ENCODE measurements around the gene ETFA.
A peak's percentile ranks its signal among the peaks of the same experiment; 100 is the strongest.

The ETFA gene

DNA sequence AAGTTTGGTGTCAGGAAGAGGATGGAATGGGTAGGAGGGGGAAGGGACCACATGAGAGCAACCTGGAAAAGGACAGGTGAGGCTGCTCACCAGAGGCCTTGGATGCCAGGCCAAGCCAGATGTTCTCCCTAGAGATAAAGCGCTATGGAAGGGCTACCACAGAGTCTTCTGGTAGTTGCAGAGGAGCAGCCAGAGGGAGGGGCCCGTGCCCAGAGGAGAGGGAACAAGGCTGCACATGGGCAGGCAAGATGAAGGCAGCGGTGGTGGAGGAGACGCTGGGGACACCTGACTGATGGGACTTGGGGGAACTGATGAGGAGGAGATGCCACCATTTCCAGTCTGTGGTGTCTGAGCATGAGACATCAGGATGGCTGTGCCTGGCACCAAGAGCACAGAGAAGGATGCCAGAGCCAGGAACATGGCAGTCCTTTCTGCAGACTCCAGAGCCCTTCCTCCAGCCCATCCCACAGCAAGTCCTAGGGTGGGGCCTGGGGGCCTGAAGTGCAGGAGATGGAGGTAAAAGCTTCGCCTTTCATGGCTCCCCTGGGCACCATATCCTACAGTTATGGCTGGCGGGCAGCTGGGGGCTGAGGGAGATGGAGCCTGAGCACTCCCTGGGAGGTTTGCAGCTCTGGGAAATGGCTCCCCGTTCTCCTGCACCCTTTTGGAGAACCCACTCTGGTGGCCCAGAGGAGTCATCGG lies 103.0 kb downstream of the ETFA start (continued):
- TF ChIP-seq, protein P1, sequence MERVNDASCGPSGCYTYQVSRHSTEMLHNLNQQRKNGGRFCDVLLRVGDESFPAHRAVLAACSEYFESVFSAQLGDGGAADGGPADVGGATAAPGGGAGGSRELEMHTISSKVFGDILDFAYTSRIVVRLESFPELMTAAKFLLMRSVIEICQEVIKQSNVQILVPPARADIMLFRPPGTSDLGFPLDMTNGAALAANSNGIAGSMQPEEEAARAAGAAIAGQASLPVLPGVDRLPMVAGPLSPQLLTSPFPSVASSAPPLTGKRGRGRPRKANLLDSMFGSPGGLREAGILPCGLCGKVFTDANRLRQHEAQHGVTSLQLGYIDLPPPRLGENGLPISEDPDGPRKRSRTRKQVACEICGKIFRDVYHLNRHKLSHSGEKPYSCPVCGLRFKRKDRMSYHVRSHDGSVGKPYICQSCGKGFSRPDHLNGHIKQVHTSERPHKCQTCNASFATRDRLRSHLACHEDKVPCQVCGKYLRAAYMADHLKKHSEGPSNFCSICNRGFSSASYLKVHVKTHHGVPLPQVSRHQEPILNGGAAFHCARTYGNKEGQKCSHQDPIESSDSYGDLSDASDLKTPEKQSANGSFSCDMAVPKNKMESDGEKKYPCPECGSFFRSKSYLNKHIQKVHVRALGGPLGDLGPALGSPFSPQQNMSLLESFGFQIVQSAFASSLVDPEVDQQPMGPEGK (CRISPR knock-in tag; IDR thresholded peaks at IDR 0.05; ENCODE audit: borderline replicate concordance), result no peak
- no peak for TF ChIP-seq TOX (CRISPR knock-in tag; IDR thresholded peaks at IDR 0.05; ENCODE audit: borderline replicate concordance)
- TF ChIP-seq ZFP3 (CRISPR knock-in tag; IDR thresholded peaks at IDR 0.05), result no peak
- no peak for TF ChIP-seq GLIS3 (CRISPR knock-in tag; IDR thresholded peaks at IDR 0.05)

DNA sequence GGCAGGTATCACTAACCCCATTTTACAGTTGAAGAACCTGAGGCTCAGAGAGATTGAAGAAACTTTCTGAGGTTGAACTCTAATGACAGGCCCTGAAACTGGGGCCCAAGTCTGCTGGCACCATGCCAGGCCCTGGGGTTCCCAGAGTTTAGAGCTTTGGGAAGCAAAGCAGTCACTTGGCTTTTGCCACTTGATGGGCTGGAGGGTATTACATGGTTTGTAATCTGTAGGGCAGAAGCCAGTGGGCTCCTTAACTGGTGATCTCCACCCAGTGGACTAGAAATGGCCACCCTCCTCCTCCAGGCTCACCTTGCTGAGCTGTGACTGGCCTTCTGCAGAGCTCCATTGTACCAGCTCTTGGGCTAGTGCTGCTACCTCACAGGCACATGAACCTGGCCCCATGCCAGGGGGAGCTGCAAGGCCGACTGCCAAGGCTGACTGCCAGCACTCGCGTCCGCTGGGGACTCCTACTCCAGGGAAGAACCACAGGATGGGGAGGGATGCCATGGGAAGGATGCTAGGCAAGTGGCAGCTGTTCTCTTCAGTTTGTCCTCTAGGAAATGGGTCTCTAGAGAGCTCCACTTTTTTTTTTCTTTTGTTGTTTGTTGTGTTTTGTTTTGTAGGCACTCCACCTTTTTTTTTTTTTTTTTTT lies 104.8 kb downstream of the ETFA start:
- TF ChIP-seq ZC3H10 (CRISPR knock-in tag; IDR thresholded peaks at IDR 0.05) (no peak), ZNF565 (CRISPR knock-in tag; conservative IDR thresholded peaks at IDR 0.05; ENCODE audit: low read depth) (no peak), SNAI2 (CRISPR knock-in tag; IDR thresholded peaks at IDR 0.05) (no peak), ZNF70 (CRISPR knock-in tag; IDR thresholded peaks at IDR 0.05) (no peak), RARB (CRISPR knock-in tag; IDR thresholded peaks at IDR 0.05) (no peak), ISL1 (CRISPR knock-in tag; IDR thresholded peaks at IDR 0.05) (peak; percentile 10; the same call in 1 of the 2 replicates), ZFP3 (CRISPR knock-in tag; IDR thresholded peaks at IDR 0.05) (peak; percentile 19; the same call in 1 of the 2 replicates), ZFP30 (CRISPR knock-in tag; IDR thresholded peaks at IDR 0.05) (no peak)
- peak; percentile 87 for ATAC-seq

DNA sequence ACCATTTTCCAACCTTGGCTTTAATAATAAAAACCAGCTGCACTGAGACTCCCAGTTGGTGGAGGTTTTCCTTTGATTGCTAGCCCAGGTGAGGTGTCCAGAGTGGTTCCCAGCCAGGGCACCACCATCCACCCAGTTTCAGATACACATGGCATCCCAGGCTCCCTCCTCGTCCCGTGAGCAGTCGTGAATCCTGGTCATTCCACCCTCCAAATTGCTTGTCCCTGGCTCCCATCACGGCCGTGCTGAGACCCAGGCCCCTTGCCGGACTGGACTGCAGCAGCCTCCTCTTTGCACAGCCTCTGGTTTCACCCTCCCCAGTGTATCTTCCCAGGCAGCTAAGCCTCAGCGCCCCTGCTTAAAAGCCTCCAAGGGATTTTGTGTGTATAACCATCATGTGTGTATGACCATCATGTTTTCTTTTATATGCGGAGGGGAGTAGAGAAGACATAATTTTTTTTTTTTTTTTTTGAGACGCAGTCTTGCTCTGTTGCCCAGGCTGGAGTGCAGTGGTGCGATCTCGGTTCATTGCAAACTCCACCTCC lies 106.3 kb downstream of the ETFA start:
- TF ChIP-seq TOX (CRISPR knock-in tag; IDR thresholded peaks at IDR 0.05; ENCODE audit: borderline replicate concordance) (no peak), SNAI2 (CRISPR knock-in tag; IDR thresholded peaks at IDR 0.05) (no peak), PPARA (CRISPR knock-in tag; IDR thresholded peaks at IDR 0.05; ENCODE audit: borderline replicate concordance) (no peak), ESRRG (CRISPR knock-in tag; IDR thresholded peaks at IDR 0.05) (no peak), TCF4 (CRISPR knock-in tag; IDR thresholded peaks at IDR 0.05; ENCODE audit: borderline replicate concordance) (no peak), BACH2 (CRISPR knock-in tag; IDR thresholded peaks at IDR 0.05; ENCODE audit: borderline replicate concordance) (no peak)
- TF ChIP-seq, protein P2, sequence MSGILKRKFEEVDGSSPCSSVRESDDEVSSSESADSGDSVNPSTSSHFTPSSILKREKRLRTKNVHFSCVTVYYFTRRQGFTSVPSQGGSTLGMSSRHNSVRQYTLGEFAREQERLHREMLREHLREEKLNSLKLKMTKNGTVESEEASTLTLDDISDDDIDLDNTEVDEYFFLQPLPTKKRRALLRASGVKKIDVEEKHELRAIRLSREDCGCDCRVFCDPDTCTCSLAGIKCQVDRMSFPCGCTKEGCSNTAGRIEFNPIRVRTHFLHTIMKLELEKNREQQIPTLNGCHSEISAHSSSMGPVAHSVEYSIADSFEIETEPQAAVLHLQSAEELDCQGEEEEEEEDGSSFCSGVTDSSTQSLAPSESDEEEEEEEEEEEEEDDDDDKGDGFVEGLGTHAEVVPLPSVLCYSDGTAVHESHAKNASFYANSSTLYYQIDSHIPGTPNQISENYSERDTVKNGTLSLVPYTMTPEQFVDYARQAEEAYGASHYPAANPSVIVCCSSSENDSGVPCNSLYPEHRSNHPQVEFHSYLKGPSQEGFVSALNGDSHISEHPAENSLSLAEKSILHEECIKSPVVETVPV (CRISPR knock-in tag; IDR thresholded peaks at IDR 0.05), result no peak
- TF ChIP-seq, protein P3, sequence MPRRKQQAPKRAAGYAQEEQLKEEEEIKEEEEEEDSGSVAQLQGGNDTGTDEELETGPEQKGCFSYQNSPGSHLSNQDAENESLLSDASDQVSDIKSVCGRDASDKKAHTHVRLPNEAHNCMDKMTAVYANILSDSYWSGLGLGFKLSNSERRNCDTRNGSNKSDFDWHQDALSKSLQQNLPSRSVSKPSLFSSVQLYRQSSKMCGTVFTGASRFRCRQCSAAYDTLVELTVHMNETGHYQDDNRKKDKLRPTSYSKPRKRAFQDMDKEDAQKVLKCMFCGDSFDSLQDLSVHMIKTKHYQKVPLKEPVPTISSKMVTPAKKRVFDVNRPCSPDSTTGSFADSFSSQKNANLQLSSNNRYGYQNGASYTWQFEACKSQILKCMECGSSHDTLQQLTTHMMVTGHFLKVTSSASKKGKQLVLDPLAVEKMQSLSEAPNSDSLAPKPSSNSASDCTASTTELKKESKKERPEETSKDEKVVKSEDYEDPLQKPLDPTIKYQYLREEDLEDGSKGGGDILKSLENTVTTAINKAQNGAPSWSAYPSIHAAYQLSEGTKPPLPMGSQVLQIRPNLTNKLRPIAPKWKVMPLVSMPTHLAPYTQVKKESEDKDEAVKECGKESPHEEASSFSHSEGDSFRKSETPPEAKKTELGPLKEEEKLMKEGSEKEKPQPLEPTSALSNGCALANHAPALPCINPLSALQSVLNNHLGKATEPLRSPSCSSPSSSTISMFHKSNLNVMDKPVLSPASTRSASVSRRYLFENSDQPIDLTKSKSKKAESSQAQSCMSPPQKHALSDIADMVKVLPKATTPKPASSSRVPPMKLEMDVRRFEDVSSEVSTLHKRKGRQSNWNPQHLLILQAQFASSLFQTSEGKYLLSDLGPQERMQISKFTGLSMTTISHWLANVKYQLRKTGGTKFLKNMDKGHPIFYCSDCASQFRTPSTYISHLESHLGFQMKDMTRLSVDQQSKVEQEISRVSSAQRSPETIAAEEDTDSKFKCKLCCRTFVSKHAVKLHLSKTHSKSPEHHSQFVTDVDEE (CRISPR knock-in tag; IDR thresholded peaks at IDR 0.05), result no peak
- TF ChIP-seq, protein P4, sequence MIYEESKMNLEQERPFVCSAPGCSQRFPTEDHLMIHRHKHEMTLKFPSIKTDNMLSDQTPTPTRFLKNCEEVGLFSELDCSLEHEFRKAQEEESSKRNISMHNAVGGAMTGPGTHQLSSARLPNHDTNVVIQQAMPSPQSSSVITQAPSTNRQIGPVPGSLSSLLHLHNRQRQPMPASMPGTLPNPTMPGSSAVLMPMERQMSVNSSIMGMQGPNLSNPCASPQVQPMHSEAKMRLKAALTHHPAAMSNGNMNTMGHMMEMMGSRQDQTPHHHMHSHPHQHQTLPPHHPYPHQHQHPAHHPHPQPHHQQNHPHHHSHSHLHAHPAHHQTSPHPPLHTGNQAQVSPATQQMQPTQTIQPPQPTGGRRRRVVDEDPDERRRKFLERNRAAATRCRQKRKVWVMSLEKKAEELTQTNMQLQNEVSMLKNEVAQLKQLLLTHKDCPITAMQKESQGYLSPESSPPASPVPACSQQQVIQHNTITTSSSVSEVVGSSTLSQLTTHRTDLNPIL (CRISPR knock-in tag; IDR thresholded peaks at IDR 0.05; ENCODE audit: low read depth), result no peak
- no peak for ATAC-seq

DNA sequence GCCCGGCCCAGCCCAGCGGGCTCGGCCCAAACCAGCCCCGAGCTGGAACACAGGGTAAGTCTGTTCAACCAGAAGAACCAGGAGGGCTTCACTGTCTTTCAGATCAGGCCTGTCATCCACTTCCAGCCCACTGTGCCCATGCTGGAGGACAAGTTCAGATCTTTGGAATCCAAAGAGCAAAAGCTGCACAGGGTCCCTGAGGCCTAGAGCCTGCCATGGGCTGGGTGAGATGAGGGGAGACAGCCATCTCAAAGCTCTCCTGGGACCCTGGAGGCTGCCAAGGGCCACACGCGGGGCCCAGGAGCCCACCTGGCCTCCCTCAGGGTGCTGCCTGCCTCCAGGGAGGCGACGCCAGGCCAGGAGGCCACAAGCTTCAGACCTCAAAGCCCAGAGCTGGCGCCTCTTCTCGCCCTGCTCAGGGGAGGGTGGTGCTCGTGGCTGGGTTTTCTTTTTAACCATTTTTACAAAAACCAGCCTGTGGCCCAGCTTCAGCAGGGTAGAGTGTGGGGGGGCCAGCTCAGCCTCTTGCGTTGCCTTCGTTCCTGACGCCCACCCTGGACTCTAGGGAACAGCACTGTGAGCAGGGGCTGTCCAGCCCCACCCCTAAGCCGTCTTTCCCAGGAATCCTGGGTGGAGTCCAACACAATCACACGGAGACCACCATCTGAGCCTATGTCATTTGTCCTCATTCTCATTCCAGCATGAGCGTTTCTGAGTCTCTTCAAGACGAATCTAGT lies 107.0 kb downstream of the ETFA start:
- TF ChIP-seq RARB (CRISPR knock-in tag; IDR thresholded peaks at IDR 0.05) (no peak), ZNF70 (CRISPR knock-in tag; IDR thresholded peaks at IDR 0.05) (no peak), TOX (CRISPR knock-in tag; IDR thresholded peaks at IDR 0.05; ENCODE audit: borderline replicate concordance) (no peak), PPARA (CRISPR knock-in tag; IDR thresholded peaks at IDR 0.05; ENCODE audit: borderline replicate concordance) (no peak), BACH2 (CRISPR knock-in tag; IDR thresholded peaks at IDR 0.05; ENCODE audit: borderline replicate concordance) (no peak), GLIS3 (CRISPR knock-in tag; IDR thresholded peaks at IDR 0.05) (no peak), SNAI2 (CRISPR knock-in tag; IDR thresholded peaks at IDR 0.05) (no peak), ZC3H10 (CRISPR knock-in tag; IDR thresholded peaks at IDR 0.05) (no peak), ZNF8 (CRISPR knock-in tag; IDR thresholded peaks at IDR 0.05) (no peak), ZNF565 (CRISPR knock-in tag; conservative IDR thresholded peaks at IDR 0.05; ENCODE audit: low read depth) (no peak), ZFP3 (CRISPR knock-in tag; IDR thresholded peaks at IDR 0.05) (no peak), CSDC2 (CRISPR knock-in tag; IDR thresholded peaks at IDR 0.05) (no peak)
- TF ChIP-seq, protein P2 (CRISPR knock-in tag; IDR thresholded peaks at IDR 0.05), result no peak
- TF ChIP-seq, protein P1 (CRISPR knock-in tag; IDR thresholded peaks at IDR 0.05; ENCODE audit: borderline replicate concordance), result no peak

More for the DNA sequence above, 107.0 kb downstream of the ETFA start:
- no peak for ATAC-seq
